Vagina (tissue), 2 donors: ENCODE results near the gene LCE7A.

Experiments used
- POLR2A ChIP-seq, 2 donors: fragments of 450-650 bp; IDR thresholded peaks; one replicate each; pipeline ENCODE4 v1.6.1; 2017; ENCODE audit warnings: antibody characterized with exemption in 2 of 2, mild to moderate bottlenecking in 2 of 2, moderate library complexity in 2 of 2
- TF ChIP-seq, protein P1 (sequence below), 3 experiments: fragments of 450-650 bp in 2 of 3; fragments of 200-600 bp in 1 of 3; sonication (generic) in 1 of 3; IDR thresholded peaks; one replicate each; pipeline ENCODE4 v1.5.1; 2017 to 2019; ENCODE audit warnings: antibody characterized with exemption in 3 of 3, mild to moderate bottlenecking in 2 of 3, moderate library complexity in 2 of 3

GRCh38 chr1:152880907-152881306, 21.1 kb downstream of the LCE7A start:
- TF ChIP-seq, protein P1, sequence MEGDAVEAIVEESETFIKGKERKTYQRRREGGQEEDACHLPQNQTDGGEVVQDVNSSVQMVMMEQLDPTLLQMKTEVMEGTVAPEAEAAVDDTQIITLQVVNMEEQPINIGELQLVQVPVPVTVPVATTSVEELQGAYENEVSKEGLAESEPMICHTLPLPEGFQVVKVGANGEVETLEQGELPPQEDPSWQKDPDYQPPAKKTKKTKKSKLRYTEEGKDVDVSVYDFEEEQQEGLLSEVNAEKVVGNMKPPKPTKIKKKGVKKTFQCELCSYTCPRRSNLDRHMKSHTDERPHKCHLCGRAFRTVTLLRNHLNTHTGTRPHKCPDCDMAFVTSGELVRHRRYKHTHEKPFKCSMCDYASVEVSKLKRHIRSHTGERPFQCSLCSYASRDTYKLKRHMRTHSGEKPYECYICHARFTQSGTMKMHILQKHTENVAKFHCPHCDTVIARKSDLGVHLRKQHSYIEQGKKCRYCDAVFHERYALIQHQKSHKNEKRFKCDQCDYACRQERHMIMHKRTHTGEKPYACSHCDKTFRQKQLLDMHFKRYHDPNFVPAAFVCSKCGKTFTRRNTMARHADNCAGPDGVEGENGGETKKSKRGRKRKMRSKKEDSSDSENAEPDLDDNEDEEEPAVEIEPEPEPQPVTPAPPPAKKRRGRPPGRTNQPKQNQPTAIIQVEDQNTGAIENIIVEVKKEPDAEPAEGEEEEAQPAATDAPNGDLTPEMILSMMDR (IDR thresholded peaks at IDR 0.05) = no peak
- no peak for TF ChIP-seq POLR2A (IDR thresholded peaks at IDR 0.05)
